ENCODE data around the gene NLRP1. TPM values are rescaled to one million over a fixed set of nuclear protein-coding genes. Genes with fewer than 3 reads are reported as not detected.

The NLRP1 gene
- total RNA-seq, 1 donor from 2014 or later: 11.7 TPM

DNA sequence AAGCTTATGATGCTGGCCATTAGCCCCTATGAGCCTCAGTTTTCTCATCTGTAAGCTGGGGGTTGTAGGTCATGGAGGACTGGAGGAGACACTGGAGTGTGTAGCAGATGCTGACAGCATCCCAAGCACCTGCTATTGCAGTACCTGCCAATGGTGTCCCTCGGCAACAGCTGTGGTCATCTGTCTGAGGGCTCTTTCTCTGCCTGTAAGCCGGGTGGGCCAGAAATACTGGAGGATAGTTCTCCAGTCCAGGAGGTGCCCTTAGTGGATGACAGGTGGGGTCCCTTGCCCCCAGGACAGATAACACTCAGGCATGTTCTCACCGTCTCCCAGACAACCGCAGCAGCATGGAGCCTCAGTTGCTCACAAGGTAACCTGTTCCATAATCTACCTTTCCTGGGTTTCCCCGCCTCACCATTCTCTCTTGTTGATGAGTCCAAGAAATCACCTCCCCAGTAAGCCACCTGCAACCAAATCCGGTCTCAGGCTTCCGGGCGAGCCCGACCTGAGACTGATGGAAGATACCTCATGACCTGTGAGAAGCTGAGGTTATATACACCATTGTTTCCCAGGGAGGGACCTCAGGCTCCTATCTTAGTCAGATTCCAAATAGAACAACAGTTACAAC is 23.8 kb downstream of the NLRP1 start:
- intact Hi-C loops (cut with DNase I): no loop called here
- no peak for DNase-seq (ENCODE audit: low spot score)

DNA sequence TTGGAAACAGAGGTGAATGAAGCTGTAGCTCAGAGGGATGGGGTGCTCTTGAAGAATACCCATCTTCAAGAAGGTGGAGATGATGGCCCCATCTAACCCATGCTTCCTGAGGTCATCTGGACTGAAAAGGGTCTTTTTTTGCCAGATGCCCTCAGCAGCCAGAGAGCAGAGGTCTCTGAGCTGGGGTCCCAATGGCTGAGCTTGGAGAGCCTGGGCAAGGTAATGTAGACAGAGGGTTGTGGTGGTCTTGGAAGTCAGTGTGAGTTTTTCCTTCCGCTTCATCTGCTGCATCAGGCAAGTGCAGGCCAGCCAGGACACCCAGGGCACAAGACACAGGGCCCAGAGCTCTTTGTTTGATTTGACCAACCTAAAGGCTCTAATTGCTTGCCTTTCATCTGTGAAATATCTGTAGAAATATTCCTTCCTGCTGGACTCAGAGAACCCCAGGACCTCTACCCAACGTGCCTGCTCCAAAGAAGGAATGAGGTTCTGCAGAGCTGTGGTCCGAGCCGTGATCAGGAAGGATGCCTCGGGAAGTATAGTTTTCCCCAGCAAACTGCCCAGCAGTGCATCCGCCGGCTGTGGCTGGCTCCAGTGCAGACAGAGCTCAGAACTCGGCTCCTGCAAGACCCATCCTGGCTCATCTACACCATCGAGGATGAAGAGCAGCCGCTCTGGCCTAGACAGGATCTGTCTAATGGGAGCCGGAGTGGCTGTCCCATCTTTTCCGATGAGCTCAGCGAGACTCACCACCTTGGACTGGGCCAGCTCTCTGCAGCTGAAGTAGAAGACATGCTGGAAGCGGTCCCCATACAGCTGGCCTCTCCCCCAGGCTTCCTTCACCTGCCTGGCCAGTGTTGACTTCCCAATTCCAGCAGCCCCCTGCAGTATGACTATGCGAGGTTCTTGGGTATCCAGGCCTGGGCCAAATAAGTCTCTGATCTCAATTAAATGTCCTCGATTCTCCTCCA is 25.2 kb downstream of the NLRP1 start:
- intact Hi-C loops (cut with DNase I): no loop called here
- no peak for DNase-seq (ENCODE audit: low spot score)

DNA sequence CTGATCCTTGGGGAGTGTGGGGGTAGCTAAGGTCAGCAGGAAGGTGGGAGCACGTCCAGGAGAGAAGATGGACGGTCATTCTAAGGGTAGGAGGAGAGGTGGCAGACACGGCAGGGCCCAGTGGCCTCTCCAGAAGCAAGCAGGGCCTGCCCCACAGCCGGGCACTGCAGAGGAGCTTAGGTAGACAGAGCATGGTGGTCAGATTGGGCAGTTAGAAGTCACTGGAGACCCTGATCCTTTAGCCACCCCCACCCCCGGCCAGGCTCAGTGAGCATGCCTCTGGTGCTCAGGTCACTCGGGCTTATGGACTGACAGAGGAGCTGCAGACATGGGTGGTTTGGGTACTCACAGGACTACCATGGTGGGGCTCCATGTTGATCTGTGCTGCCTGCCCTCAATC is 26.3 kb downstream of the NLRP1 start:
- intact Hi-C loops (cut with DNase I): no loop called here
- DNase-seq (ENCODE audit: low spot score): no peak

DNA sequence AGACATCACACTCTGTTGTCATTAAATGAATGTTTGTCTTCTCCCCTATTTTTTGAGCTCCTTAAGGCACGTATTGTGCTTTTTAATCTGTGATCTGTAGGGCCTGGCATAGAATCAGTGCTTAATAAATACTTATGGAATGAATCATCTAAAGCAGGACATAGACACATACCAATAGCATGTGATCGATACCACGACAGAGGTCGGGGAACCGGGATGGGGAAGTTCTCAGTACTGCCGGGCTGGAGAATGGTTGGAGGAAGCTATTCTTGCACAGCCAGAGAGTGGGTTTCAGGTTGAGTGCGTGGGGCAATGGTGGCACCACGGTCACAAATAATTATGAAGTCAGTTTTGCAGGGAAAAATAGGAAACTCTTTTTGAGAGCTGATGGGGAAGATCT is 26.8 kb downstream of the NLRP1 start:
- intact Hi-C loops (cut with DNase I): no loop called here

GRCh38 chr17:5555254-5555653 is 29.1 kb downstream of the NLRP1 start:
- intact Hi-C loops (cut with DNase I): no loop called here
- DNase-seq (ENCODE audit: low spot score): no peak

More for the DNA sequence above, 26.8 kb downstream of the NLRP1 start:
- no peak for DNase-seq (ENCODE audit: low spot score)

- intact Hi-C loops (cut with DNase I): no loop called here
- DNase-seq (ENCODE audit: low spot score): no peak
Observed at GRCh38 chr17:5553479-5553878, 30.8 kb downstream of the NLRP1 start.

GRCh38 chr17:5552841-5553240 is 31.5 kb downstream of the NLRP1 start:
- DNase-seq (ENCODE audit: low spot score): no peak
- intact Hi-C loops (cut with DNase I): no loop called here

GRCh38 chr17:5545051-5545987 is 39.0 kb downstream of the NLRP1 start:
- DNase-seq (ENCODE audit: low spot score): peak; percentile 22
- intact Hi-C loops (cut with DNase I): no loop called here

DNA sequence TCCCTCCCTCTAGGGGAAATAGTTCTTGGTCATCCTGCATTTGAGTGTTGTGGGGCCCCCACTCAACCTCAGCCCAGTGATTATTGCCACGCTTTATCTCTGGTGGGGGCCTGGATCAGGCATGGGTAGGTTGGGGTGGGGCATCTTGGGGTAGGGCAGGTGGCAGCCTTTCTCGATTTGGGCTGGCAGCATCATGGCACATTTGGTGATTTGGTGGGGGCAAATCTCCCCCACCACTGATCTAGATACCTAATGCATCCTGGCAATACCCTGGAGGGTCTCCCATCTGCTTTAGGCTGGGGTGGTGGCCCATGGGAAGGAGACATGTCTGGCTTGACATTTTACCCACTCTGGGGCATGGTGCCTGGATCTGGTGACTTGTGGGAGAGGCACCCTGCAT is 40.2 kb downstream of the NLRP1 start:
- intact Hi-C loops (cut with DNase I): no loop called here
- no peak for DNase-seq (ENCODE audit: low spot score)

DNA sequence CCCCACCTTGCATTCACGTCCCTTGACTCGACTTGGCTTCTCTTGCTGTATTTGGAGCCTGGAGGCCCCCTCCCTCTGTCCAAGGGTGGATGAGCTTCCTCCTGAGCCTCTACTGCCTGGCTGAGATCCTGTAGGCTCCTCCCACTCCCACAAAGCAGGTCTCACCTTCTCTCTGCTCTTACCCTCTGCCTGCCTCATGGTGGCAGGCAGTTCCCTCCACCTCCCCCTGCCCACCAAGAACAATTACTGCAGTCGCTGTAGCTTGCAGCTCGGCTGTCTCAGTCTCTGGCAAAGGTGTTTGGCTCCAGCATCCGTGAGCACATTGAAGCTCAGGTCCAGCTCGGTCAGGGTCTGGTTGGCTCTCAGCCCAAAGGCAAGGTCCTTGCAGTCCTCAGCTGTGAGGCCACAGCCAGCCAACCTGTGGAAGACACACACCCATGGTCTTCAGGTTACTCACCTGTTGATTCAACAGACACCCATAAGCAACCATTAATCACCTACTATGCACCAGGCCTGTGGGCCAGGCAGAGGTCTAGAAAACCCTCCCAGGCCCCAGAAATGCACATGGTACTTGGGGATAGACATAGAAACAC is 42.6 kb downstream of the NLRP1 start:
- intact Hi-C loops (cut with DNase I): no loop called here

DNA sequence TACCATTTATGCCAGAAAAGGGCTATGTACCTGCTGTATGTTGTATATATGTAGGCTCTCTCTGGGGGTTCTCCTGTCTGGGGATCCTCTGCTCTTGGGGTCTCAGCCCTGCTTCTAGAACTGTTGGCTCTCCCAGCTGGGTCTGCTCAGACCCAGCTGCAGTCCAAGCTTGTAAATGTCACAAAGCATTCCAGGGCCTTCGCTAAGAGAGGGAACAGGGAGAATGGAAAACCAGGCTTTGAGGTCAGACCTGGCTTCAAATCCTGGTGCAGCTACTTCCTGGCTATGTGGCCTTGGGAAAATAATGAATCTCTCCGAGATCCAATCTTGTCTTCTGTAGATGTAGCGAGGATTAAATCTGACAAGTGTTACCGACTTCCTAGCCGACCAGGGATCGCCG is 44.0 kb downstream of the NLRP1 start:
- intact Hi-C loops (cut with DNase I): no loop called here
- DNase-seq (ENCODE audit: low spot score): no peak

More for the DNA sequence above, 42.6 kb downstream of the NLRP1 start:
- peak; percentile 35 for DNase-seq (ENCODE audit: low spot score)

GRCh38 chr17:5539286-5539685 is 45.0 kb downstream of the NLRP1 start:
- no peak for DNase-seq (ENCODE audit: low spot score)
- intact Hi-C loops (cut with DNase I): no loop called here

GRCh38 chr17:5536866-5537650 is 47.3 kb downstream of the NLRP1 start:
- no peak for DNase-seq (ENCODE audit: low spot score)
- intact Hi-C loops (cut with DNase I): no loop called here

DNA sequence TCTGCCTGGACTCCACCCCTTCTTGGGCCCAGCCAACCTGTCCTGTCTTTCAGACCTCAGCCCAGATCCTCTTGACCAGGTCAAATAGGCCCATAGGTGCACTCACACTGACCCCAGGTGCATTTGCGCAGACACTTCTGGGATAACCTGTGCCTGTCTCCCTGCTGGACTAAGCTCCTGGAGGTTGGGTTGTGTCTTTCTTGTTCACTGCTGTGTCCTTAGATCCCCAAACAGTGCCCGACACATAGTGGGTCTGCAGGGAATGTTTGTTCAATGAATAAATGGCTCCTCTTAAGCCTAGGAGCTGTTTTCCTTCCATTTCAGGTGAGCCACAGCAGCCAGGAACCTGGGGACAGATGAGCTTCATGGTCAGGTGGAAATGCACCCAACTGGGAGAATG is 48.9 kb downstream of the NLRP1 start:
- no peak for DNase-seq (ENCODE audit: low spot score)
- intact Hi-C loops (cut with DNase I): no loop called here

DNA sequence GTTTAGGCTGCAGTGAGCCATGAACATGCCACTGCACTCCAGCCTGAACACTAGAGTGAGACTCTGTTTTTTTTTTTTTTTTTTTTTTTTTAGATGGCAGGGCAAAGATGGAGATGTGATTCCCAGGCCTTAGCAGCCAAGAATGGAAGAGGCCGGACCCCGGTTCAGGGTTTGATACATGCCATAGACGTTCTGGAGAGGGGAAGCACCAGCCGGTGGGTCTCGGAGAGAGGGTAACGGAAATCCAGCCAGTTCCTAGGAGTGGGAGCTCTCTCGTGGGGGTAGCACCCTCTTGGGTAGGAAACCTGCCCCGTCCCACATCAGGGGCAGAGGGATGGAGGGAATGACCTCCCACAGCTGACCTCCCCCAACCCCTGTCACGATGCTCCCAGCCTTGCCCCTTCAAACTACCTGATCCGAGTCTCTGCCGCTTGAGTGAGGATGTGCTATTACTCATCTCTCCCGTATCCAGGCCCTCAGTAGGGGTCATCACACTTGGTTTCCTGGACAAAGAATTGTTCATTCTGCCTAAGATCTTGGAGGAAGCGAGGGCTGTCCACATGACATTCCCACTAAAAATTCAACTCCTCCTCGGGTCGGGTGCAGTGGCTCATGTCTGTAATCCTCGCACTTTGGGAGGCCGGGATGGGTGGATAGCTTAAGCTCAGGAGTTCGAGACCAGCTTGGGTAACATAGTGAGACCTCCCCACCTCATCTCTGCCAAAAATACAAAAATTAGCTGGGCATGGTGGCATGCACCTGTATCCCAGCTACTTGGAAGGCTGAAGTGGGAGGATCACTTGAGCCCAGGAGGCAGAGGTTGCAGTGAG is 50.6 kb downstream of the NLRP1 start:
- intact Hi-C loops (cut with DNase I): no loop called here

DNA sequence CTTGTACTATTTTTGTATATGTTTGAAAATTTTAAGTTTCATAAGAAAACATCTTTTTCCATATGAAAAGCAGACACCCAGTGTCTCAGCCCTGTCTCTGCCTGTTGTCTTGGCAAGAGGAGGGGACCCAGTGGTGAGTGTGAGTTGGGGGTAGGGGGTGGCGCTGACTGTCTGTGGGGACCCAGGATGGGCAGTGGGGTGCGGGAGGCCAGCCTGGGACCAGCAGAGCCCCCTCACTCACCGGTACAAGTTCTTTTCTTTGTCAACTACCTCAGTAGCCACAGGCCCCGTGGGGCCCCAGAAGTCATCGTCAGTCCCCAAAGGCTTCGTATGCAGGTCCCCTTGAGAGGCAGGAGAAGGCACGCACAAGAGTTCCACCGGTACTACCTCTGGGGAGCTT is 51.7 kb downstream of the NLRP1 start:
- DNase-seq (ENCODE audit: low spot score): no peak
- intact Hi-C loops (cut with DNase I): no loop called here

More for the DNA sequence above, 50.6 kb downstream of the NLRP1 start:
- no peak for DNase-seq (ENCODE audit: low spot score)

- intact Hi-C loops (cut with DNase I): no loop called here
- peak; percentile 26 for DNase-seq (ENCODE audit: low spot score)
Observed at GRCh38 chr17:5531085-5531418, 53.3 kb downstream of the NLRP1 start.
